ENCODE measurements around the gene PGLYRP2. TPM values are rescaled to one million over a fixed set of nuclear protein-coding genes. Genes with fewer than 3 reads are reported as not detected.

PGLYRP2 gene, protein sequence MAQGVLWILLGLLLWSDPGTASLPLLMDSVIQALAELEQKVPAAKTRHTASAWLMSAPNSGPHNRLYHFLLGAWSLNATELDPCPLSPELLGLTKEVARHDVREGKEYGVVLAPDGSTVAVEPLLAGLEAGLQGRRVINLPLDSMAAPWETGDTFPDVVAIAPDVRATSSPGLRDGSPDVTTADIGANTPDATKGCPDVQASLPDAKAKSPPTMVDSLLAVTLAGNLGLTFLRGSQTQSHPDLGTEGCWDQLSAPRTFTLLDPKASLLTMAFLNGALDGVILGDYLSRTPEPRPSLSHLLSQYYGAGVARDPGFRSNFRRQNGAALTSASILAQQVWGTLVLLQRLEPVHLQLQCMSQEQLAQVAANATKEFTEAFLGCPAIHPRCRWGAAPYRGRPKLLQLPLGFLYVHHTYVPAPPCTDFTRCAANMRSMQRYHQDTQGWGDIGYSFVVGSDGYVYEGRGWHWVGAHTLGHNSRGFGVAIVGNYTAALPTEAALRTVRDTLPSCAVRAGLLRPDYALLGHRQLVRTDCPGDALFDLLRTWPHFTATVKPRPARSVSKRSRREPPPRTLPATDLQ
- total RNA-seq: not detected in 2 replicates

GRCh38 chr19:15479391-15480345 is at the start of gene PGLYRP2:
Gene PGLYRP2 (minus strand): TSS chr19:15479501. CDS start chr19:15479371, 130 bp downstream.

GRCh38 chr19:15508035-15508710 is 28.9 kb upstream of the PGLYRP2 start, which contains the start of gene CYP4F22:
Gene CYP4F22 (plus strand): TSS chr19:15508525. CDS start chr19:15525337, 16,812 bp downstream.

DNA sequence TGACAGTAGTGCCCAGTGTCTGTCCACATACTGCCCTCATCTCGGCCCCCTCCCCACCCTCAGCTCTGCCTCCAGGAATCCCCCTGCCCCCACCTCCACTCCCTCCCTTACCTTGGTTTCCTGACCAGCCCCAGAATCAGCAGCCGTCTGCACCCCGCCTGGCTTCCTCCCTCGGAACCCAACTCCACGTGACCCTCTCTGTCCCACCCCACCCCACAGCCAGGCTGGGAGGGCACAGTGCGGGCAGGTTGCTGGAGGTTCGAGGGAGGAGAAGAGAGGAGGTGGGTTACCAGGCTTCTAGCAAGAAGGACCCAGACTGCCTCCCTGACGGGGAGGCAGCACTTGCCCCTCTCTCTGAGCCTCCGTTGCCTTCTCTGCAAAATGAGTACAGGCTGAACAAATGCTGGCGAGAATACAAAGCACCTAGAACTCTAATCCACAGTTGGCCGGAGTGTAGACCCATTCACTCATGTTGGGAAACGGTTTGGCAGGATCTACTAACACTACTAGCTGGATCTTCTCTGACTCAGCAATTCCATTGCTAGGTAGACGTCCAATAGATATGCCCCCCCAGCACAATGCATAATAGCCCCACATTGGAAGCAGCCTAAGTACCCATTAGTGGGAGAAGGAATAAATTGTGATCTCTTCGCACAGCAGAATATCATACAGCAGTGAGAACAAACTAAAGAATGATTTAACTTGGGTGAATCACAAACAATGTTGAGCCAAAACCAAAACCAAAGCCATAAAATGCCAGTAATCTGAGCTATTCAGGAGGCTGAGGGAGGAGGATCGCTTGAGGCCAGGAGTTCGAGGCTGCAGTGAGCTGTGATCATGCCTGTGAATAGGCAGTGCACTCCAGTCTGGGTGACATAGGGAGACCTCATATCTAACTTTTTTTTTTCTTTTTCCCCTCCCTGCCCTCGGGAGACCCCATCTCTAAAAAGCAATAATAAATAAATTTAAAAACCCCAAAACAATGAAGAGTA is 14.6 kb downstream of the PGLYRP2 start, which contains the start of gene RASAL3:
Gene RASAL3, minus strand, starts transcription at position 151 of the 992 bp plus-strand sequence. CDS start 186 bp downstream, outside the sequence.

GRCh38 chr19:15449620-15450527 is 29.4 kb downstream of the PGLYRP2 start, which contains the start of gene WIZ:
Gene WIZ (minus strand): TSS chr19:15449956. CDS start chr19:15448307, 1,649 bp downstream.

Other genes starting within 250 kb of the PGLYRP2 start
- 0.07 TPM in 1 of 2 replicates, not detected in the other for gene EPHX3, start 247.1 kb downstream of the PGLYRP2 start, total RNA-seq
- gene BRD4, start 147.0 kb downstream of the PGLYRP2 start, total RNA-seq: 14.7 and 18.9 TPM in 2 replicates
- gene AKAP8, start 99.7 kb downstream of the PGLYRP2 start, total RNA-seq: 22.7 and 27.5 TPM in 2 replicates
- gene AKAP8L, start 60.5 kb downstream of the PGLYRP2 start, total RNA-seq: 44.0 and 44.4 TPM in 2 replicates
- 29.8 and 32.8 TPM in 2 replicates for gene WIZ, start 29.5 kb downstream of the PGLYRP2 start, total RNA-seq
- 18.7 and 18.9 TPM in 2 replicates for gene RASAL3, start 15.0 kb downstream of the PGLYRP2 start, total RNA-seq
- gene CYP4F22, start 29.0 kb upstream of the PGLYRP2 start, total RNA-seq: not detected in 2 replicates
- gene CYP4F8, start 135.7 kb upstream of the PGLYRP2 start, total RNA-seq: not detected in 2 replicates
- 0.33 TPM in 1 of 2 replicates, not detected in the other for gene CYP4F3, start 161.4 kb upstream of the PGLYRP2 start, total RNA-seq
- not detected in 2 replicates for gene CYP4F12, start 193.6 kb upstream of the PGLYRP2 start, total RNA-seq
- not detected in 2 replicates for gene OR10H2, start 248.5 kb upstream of the PGLYRP2 start, total RNA-seq

All from mammary microvascular endothelial cell (primary cell).